ENCODE data around the gene PDE3A.

DNA sequence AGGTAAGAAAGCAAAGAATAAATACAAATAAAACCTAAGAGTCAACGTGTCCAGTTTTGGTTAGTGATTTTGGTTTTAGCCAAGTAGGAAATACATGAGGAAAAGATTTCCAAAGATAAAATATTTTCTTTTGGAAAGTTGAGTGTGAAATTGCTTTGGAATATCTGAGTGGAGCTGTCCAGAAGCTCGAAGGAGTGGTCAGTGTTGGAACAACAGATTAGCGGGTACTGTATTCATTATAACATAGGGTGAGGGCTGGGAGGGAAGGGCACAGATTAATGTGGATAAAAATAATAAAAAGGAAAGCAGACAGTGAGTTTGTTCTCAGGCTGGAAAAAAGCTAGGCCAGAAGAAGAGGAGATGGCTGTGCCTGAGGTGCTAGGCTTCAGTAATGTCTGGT, 225.3 kb downstream of the PDE3A start:
- TF ChIP-seq CTCF (conservative IDR thresholded peaks at IDR 0.05; ENCODE audit: low read depth, low read length) (no peak), FOS (IDR thresholded peaks at IDR 0.05; ENCODE audit: low read depth, low read length) (no peak), RCOR1 (IDR thresholded peaks at IDR 0.05; ENCODE audit: insufficient replicate concordance, low read length) (no peak), POLR2A (IDR thresholded peaks at IDR 0.05; ENCODE audit: low read depth, low read length) (no peak), SMC3 (IDR thresholded peaks at IDR 0.05; ENCODE audit: low read depth, low read length) (no peak), CEBPB (IDR thresholded peaks at IDR 0.05; ENCODE audit: low read depth, low read length) (no peak), RFX5 (IDR thresholded peaks at IDR 0.05; ENCODE audit: low read depth, low read length) (no peak), RAD21 (IDR thresholded peaks at IDR 0.05; ENCODE audit: low read length) (no peak)
- TF ChIP-seq, protein P1, sequence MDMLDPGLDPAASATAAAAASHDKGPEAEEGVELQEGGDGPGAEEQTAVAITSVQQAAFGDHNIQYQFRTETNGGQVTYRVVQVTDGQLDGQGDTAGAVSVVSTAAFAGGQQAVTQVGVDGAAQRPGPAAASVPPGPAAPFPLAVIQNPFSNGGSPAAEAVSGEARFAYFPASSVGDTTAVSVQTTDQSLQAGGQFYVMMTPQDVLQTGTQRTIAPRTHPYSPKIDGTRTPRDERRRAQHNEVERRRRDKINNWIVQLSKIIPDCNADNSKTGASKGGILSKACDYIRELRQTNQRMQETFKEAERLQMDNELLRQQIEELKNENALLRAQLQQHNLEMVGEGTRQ (IDR thresholded peaks at IDR 0.05; ENCODE audit: low read depth, low read length), result no peak

Data from IMR-90 (cell line).